HepG2 (cell line): ENCODE data around the gene INHBB. TPM values are rescaled to one million over a fixed set of nuclear protein-coding genes. Genes with fewer than 3 reads are reported as not detected.

ENCODE experiments used
- ATAC-seq: fragments of 200-7000 bp; cut with Tn5 transposase; 3 replicates; pipeline ENCODE4 v1.9.1; 2020; ENCODE audit warnings: mild to moderate bottlenecking, moderate library complexity
- BruUV-seq: library from RNA; stranded (reverse); fragments of 400-500 nt; replicated peaks from 2 replicates; lab custom pipeline; 2021; lab: Mats Ljungman, UMichigan
- CTCF ChIA-PET: fragments of 300-600 bp; formaldehyde crosslinking; extraction: SDS; loops from one replicate; lab custom pipeline; 2021; ENCODE audit warnings: low total read pairs, inconsistent platforms, low intra/inter-chr PET ratio; lab: Yijun Ruan, JAX
- POLR2A ChIA-PET: fragments of 350-600 bp; sonication (Branson Sonifier 250); formaldehyde crosslinking; loops from one replicate; lab custom pipeline; 2020; ENCODE audit warnings: antibody characterized with exemption, inconsistent platforms; lab: Yijun Ruan, JAX
- DNase-seq: peaks from one replicate; pipeline ENCODE4 v3.0.0-alpha.2; 2015; ENCODE audit warnings: low spot score
- FAIRE-seq: peaks from 3 replicates; lab custom pipeline; 2011; peaks lifted over from hg19 to GRCh38; lab: Jason Lieb, UNC
- H2AFZ ChIP-seq: one replicate; pipeline ENCODE4 v1.6.1; 2011; ENCODE audit warnings: low read length, inconsistent platforms
- H3K27ac ChIP-seq: fragments of 300-600 bp; 3 replicates; pipeline ENCODE4 v1.8.0; 2011; ENCODE audit warnings: mixed run types, mild to moderate bottlenecking, mixed read lengths, low read length, inconsistent platforms; ENCODE audit not compliant: insufficient read depth; ENCODE audit errors: extremely low read length
- H3K27me3 ChIP-seq, 2 experiments: fragments of 200-600 bp in 1 of 2; 2 replicates in 1 of 2; 3 replicates in 1 of 2; pipeline versions ENCODE4 v1.6.0 to v1.8.0; 2011; ENCODE audit warnings: low read length in 2 of 2, mild to moderate bottlenecking in 2 of 2, moderate library complexity in 2 of 2, inconsistent platforms in 1 of 2; ENCODE audit not compliant: insufficient read depth in 2 of 2, control insufficient read depth in 1 of 2
- H3K36me3 ChIP-seq, 2 experiments: fragments of 200-600 bp in 1 of 2; replicated peaks in 1 of 2; 2 replicates in 1 of 2; 3 replicates in 1 of 2; pipeline versions ENCODE4 v1.5.1 to v1.8.0; 2011; ENCODE audit warnings: low read length in 2 of 2, inconsistent platforms in 1 of 2; ENCODE audit not compliant: insufficient read depth in 2 of 2, control insufficient read depth in 1 of 2
- H3K4me1 ChIP-seq: 2 replicates; pipeline ENCODE4 v1.5.1; 2012; ENCODE audit warnings: low read length, inconsistent platforms; ENCODE audit not compliant: insufficient read depth
- H3K4me2 ChIP-seq: 2 replicates; pipeline ENCODE4 v1.6.0; 2011; ENCODE audit warnings: low read depth, low read length, inconsistent platforms
- H3K4me3 ChIP-seq, 3 experiments: fragments of 200-600 bp in 1 of 3; sonication (generic), shearing (Covaris generic) in 1 of 3; replicated peaks in 1 of 3; 2 replicates each; pipeline ENCODE4 v1.5.1; 2011 to 2016; ENCODE audit warnings: low read length in 3 of 3, inconsistent platforms in 2 of 3, low read depth in 2 of 3, mild to moderate bottlenecking in 2 of 3, control low read depth in 1 of 3, mixed read lengths in 1 of 3; ENCODE audit not compliant: insufficient read depth in 1 of 3
- H3K79me2 ChIP-seq: one replicate; pipeline ENCODE4 v1.6.1; 2011; ENCODE audit warnings: low read length, inconsistent platforms; ENCODE audit not compliant: insufficient read depth
- H3K9ac ChIP-seq: 2 replicates; pipeline ENCODE4 v1.6.0; 2011; ENCODE audit warnings: mild to moderate bottlenecking, low read depth, low read length, inconsistent platforms; ENCODE audit not compliant: insufficient read depth
- H3K9me3 ChIP-seq: 2 replicates; pipeline ENCODE4 v1.5.1; 2012; ENCODE audit warnings: mild to moderate bottlenecking, low read length
- H4K20me1 ChIP-seq: 2 replicates; pipeline ENCODE4 v1.6.0; 2011; ENCODE audit warnings: inconsistent platforms, mild to moderate bottlenecking, low read length, moderate library complexity; ENCODE audit not compliant: insufficient read depth
- TCF7L2 ChIP-seq: IDR thresholded peaks from 2 replicates; pipeline ENCODE4 v1.6.1; 2011; ENCODE audit warnings: mild to moderate bottlenecking, low read depth, low read length, moderate library complexity
- TEAD2 ChIP-seq: sonication (generic); formaldehyde crosslinking; IDR thresholded peaks from 2 replicates; pipeline ENCODE4 v1.9.0; 2021; ENCODE audit warnings: missing genetic modification reagents
- ZNF12 ChIP-seq: sonication (generic); formaldehyde crosslinking; IDR thresholded peaks from 2 replicates; pipeline ENCODE4 v1.5.0; 2020; ENCODE audit warnings: missing genetic modification reagents
- ZNF570 ChIP-seq: sonication (generic); formaldehyde crosslinking; IDR thresholded peaks from 2 replicates; pipeline ENCODE4 v1.4.0; 2020; ENCODE audit warnings: mild to moderate bottlenecking, missing genetic modification reagents, borderline replicate concordance
- ZNF768 ChIP-seq: sonication (generic); formaldehyde crosslinking; IDR thresholded peaks from 2 replicates; pipeline ENCODE4 v1.4.0; 2020; ENCODE audit warnings: missing genetic modification reagents
- WGBS: methylation state at CpG from one replicate; pipeline ENCODE4 v1.1.6; 2017; ENCODE audit warnings: low lambda C conversion rate; 5-methylcytosine and 5-hydroxymethylcytosine counted together
- in situ Hi-C: cut with HindIII; loops from 2 replicates; pipeline ENCODE4 v1.10.0; 2017; ENCODE audit warnings: low pct_unique_long_range_greater_than_20kb; ENCODE audit not compliant: extremely low pct_ligation_motif_present
- intact Hi-C: fragments of 100-400 bp; cut with micrococcal nuclease; formaldehyde crosslinking; loops from one replicate; pipeline ENCODE4 v1.10.0; 2022; ENCODE audit not compliant: unreplicated experiment
- polyA plus RNA-seq, 8 experiments: library from polyadenylated mRNA; depleted of rRNA in 3 of 8; stranded (reverse) in 7 of 8; unstranded in 1 of 8; fragments of >200 nt; fragmentation: Illumina TruSeq in 4 of 8; extraction: Trizol in 4 of 8; gene quantifications; 2 replicates each; pipeline versions ENCODE4 v1.2.1 to v1.2.3, GENCODE V29; 2011 to 2016; ENCODE audit warnings: low read depth in 4 of 8, missing spikeins in 1 of 8, mixed read lengths in 1 of 8; ENCODE audit not compliant: insufficient read depth in 1 of 8
- total RNA-seq, 5 experiments: library from RNA; depleted of rRNA; stranded (reverse); fragments of >200 nt; fragmentation: Illumina TruSeq; extraction: Trizol; gene quantifications; 2 replicates each; pipeline ENCODE4 v1.2.3, GENCODE V29; 2016; ENCODE audit warnings: low read depth in 1 of 5
- TF ChIP-seq, protein P1 (sequence below): sonication (generic); formaldehyde crosslinking; IDR thresholded peaks from 2 replicates; pipeline ENCODE4 v1.4.0; 2020; ENCODE audit warnings: missing genetic modification reagents

The INHBB gene
- total and polyA plus RNA-seq, 2 of the 13 experiments (the other 11 are each of a cell fraction or from before 2014, with no cell fraction given), result 0.20 to 1.7 TPM

DNA sequence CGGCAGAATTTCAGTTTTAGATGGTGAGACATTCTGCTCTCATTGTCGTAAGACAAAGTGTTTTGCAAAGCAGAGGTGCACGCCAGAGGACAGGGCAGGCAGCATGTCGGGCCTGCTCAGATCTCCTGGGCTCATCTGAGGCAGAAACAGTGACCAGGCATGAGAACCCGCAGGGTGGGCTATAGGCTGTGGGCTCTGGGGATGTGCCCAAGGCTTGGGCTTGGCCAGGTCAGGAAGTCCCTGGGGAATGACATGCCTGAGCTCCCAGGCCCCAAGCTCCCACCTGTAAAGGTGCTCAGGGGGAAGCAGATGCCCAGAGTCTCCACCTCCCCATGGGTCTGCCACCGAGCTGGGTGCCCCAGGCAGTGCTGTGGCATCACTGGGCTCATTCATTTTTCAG lies 35.3 kb downstream of the INHBB start (continued):
- no peak for TF ChIP-seq TCF7L2
- no peak for TF ChIP-seq ZNF570 (CRISPR knock-in tag)
- no peak for TF ChIP-seq TEAD2 (CRISPR knock-in tag)

DNA sequence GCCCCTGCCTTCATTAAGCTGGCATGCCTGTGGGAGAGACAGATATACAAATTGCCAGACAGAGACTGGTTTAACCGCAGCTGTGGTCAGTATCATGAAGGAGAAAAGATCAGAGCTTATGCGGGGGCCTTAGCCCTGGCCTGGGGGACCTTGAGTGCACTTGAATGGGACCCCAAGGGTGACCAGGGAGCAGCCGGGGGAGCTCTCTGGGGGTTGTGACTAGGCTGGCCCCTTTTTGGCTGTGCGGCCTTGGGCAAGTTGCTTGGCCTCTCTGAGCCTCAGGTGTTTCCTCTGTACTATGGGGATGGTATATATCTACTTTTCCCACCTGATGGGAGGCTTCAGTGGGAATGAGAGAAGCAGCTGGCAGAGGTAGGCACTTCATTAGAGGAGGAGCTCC lies 35.7 kb downstream of the INHBB start:
- intact Hi-C loops (no loop called here), in situ Hi-C loops (no loop called here)
- no TSS peak for BruUV-seq
- no peak for DNase-seq
- H3K4me3 ChIP-seq, result no peak overlapping the region
- H3K79me2 ChIP-seq, result no peaks in the 10 kb centered on the region
- H3K4me2 ChIP-seq, result no peak overlapping the region
- CTCF ChIA-PET, result no interaction called here
- peaks cover 4 to 34% of the 10 kb centered on the region in 2 experiments; a peak in 4 of 5 replicates for H3K27me3 ChIP-seq
- TF ChIP-seq, protein P1, sequence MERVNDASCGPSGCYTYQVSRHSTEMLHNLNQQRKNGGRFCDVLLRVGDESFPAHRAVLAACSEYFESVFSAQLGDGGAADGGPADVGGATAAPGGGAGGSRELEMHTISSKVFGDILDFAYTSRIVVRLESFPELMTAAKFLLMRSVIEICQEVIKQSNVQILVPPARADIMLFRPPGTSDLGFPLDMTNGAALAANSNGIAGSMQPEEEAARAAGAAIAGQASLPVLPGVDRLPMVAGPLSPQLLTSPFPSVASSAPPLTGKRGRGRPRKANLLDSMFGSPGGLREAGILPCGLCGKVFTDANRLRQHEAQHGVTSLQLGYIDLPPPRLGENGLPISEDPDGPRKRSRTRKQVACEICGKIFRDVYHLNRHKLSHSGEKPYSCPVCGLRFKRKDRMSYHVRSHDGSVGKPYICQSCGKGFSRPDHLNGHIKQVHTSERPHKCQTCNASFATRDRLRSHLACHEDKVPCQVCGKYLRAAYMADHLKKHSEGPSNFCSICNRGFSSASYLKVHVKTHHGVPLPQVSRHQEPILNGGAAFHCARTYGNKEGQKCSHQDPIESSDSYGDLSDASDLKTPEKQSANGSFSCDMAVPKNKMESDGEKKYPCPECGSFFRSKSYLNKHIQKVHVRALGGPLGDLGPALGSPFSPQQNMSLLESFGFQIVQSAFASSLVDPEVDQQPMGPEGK, result no peak
- TF ChIP-seq ZNF12 (CRISPR knock-in tag) (no peak), ZNF768 (CRISPR knock-in tag) (peak; percentile 95)
- TF ChIP-seq, all 625 proteins: peak for 1
- Histone ChIP-seq H2AFZ (no peak overlapping the region), H3K27ac (no peak overlapping the region), H3K36me3 (no peaks in the 10 kb centered on the region), H4K20me1 (peaks cover 2% of the 10 kb centered on the region; the same call in 1 of the 2 replicates), H3K4me1 (peaks cover 21% of the 10 kb centered on the region), H3K9me3 (no peaks in the 10 kb centered on the region), H3K9ac (no peak overlapping the region)
- no peak for ATAC-seq
- POLR2A ChIA-PET, result no interaction called here
- 65% methylated on average over 3 of the region's 4 CpGs for WGBS
- no peak for FAIRE-seq
